LNCAP (cell line): ENCODE results near the gene ZNF281.

Experiments used
- CTCF ChIP-seq: fragments of 450-650 bp; IDR thresholded peaks from 2 replicates; pipeline ENCODE4 v1.5.1; 2017; ENCODE audit warnings: mild to moderate bottlenecking

The ZNF281 gene

GRCh38 chr1:200374569-200375295, 35.1 kb downstream of the ZNF281 start:
- no peak for TF ChIP-seq CTCF

- TF ChIP-seq CTCF = no peak
Observed at GRCh38 chr1:200373811-200374231, 36.0 kb downstream of the ZNF281 start.

GRCh38 chr1:200372885-200373181, 37.0 kb downstream of the ZNF281 start:
- TF ChIP-seq CTCF = no peak

GRCh38 chr1:200372095-200372884, 37.5 kb downstream of the ZNF281 start:
- no peak for TF ChIP-seq CTCF

GRCh38 chr1:200369706-200370105, 40.1 kb downstream of the ZNF281 start:
- TF ChIP-seq CTCF = no peak

GRCh38 chr1:200369131-200369530, 40.7 kb downstream of the ZNF281 start:
- TF ChIP-seq CTCF = no peak

- no peak for TF ChIP-seq CTCF
Observed at GRCh38 chr1:200368556-200368955, 41.3 kb downstream of the ZNF281 start.
